ENCODE results near the gene HEXD. TPM values are rescaled to one million over a fixed set of nuclear protein-coding genes. Genes with fewer than 3 reads are reported as not detected.

HEXD gene
- polyA plus RNA-seq, 4 donors = 40.8 to 254 (median 128) TPM

- FAIRE-seq = no peak
- Histone ChIP-seq H3K27ac (ENCODE audit: low read depth in 1 of 3, low read length in 2 of 3) (no peak overlapping the region), H3K27me3 (ENCODE audit: control insufficient read depth in 3 of 3, insufficient read depth in 3 of 3, low read length in 3 of 3) (no peaks in the 10 kb centered on the region), H3K36me3 (ENCODE audit: control insufficient read depth in 3 of 3, insufficient read depth in 2 of 3, low read depth in 1 of 3, low read length in 3 of 3) (peaks cover under 1 to 65% (median 4%) of the 10 kb centered on the region in 3 donors), H3K4me3 (ENCODE audit: low read depth in 1 of 3, low read length in 3 of 3) (no peak overlapping the region), H3K4me1 (ENCODE audit: control insufficient read depth in 3 of 3, insufficient read depth in 2 of 3, low read depth in 1 of 3, low read length in 2 of 3) (no peaks in the 10 kb centered on the region), H3K9me3 (ENCODE audit: control insufficient read depth in 2 of 2, insufficient read depth in 1 of 2, low read depth in 1 of 2, low read length in 1 of 2) (no peaks in the 10 kb centered on the region)
- 75 to 88% (median 85%) methylated on average over 31 to 38 of the region's 38 CpGs for WGBS, 3 donors
- DNase-seq = no peak
Measured at GRCh38 chr17:82397449-82398335, 20.5 kb upstream of the HEXD start.

- no peak for FAIRE-seq
- no peaks in the 10 kb centered on the region for H3K9me3 ChIP-seq (ENCODE audit: control insufficient read depth in 2 of 2, insufficient read depth in 1 of 2, low read depth in 1 of 2, low read length in 1 of 2)
- H3K4me1 ChIP-seq (ENCODE audit: control insufficient read depth in 3 of 3, insufficient read depth in 2 of 3, low read depth in 1 of 3, low read length in 2 of 3) = no peaks in the 10 kb centered on the region
- no peak overlapping the region for H3K4me3 ChIP-seq (ENCODE audit: low read depth in 1 of 3, low read length in 3 of 3)
- H3K36me3 ChIP-seq (ENCODE audit: control insufficient read depth in 3 of 3, insufficient read depth in 2 of 3, low read depth in 1 of 3, low read length in 3 of 3) = peaks cover 0 to 67% (median 3%) of the 10 kb centered on the region in 3 donors
- H3K27me3 ChIP-seq (ENCODE audit: control insufficient read depth in 3 of 3, insufficient read depth in 3 of 3, low read length in 3 of 3) = no peaks in the 10 kb centered on the region
- 73 to 88% (median 85%) methylated on average over 13 of the region's 13 CpGs for WGBS, 3 donors
- DNase-seq = no peak
- H3K27ac ChIP-seq (ENCODE audit: low read depth in 1 of 3, low read length in 2 of 3) = no peak overlapping the region
Measured at GRCh38 chr17:82399041-82399441, 19.1 kb upstream of the HEXD start.

GRCh38 chr17:82399601-82400101, 18.5 kb upstream of the HEXD start:
- Histone ChIP-seq H3K27me3 (ENCODE audit: control insufficient read depth in 3 of 3, insufficient read depth in 3 of 3, low read length in 3 of 3) (no peaks in the 10 kb centered on the region), H3K4me1 (ENCODE audit: control insufficient read depth in 3 of 3, insufficient read depth in 2 of 3, low read depth in 1 of 3, low read length in 2 of 3) (no peaks in the 10 kb centered on the region), H3K36me3 (ENCODE audit: control insufficient read depth in 3 of 3, insufficient read depth in 2 of 3, low read depth in 1 of 3, low read length in 3 of 3) (peaks cover 0 to 67% (median 6%) of the 10 kb centered on the region in 3 donors), H3K4me3 (ENCODE audit: low read depth in 1 of 3, low read length in 3 of 3) (no peak overlapping the region), H3K9me3 (ENCODE audit: control insufficient read depth in 2 of 2, insufficient read depth in 1 of 2, low read depth in 1 of 2, low read length in 1 of 2) (no peaks in the 10 kb centered on the region), H3K27ac (ENCODE audit: low read depth in 1 of 3, low read length in 2 of 3) (no peak overlapping the region)
- DNase-seq (no peak), FAIRE-seq (no peak)
- 83 to 92% (median 91%) methylated on average over 17 to 18 of the region's 18 CpGs for WGBS, 3 donors

- FAIRE-seq (no peak), DNase-seq (no peak)
- WGBS, 3 donors = 68 to 86% (median 85%) methylated on average over 7 of the region's 7 CpGs
- no peak overlapping the region for H3K27ac ChIP-seq (ENCODE audit: low read depth in 1 of 3, low read length in 2 of 3)
- peaks cover 0 to 66% (median 9%) of the 10 kb centered on the region in 3 donors for H3K36me3 ChIP-seq (ENCODE audit: control insufficient read depth in 3 of 3, insufficient read depth in 2 of 3, low read depth in 1 of 3, low read length in 3 of 3)
- H3K4me3 ChIP-seq (ENCODE audit: low read depth in 1 of 3, low read length in 3 of 3) = no peak overlapping the region
- no peaks in the 10 kb centered on the region for H3K9me3 ChIP-seq (ENCODE audit: control insufficient read depth in 2 of 2, insufficient read depth in 1 of 2, low read depth in 1 of 2, low read length in 1 of 2)
- H3K27me3 ChIP-seq (ENCODE audit: control insufficient read depth in 3 of 3, insufficient read depth in 3 of 3, low read length in 3 of 3) = no peaks in the 10 kb centered on the region
- H3K4me1 ChIP-seq (ENCODE audit: control insufficient read depth in 3 of 3, insufficient read depth in 2 of 3, low read depth in 1 of 3, low read length in 2 of 3) = no peaks in the 10 kb centered on the region
Measured at GRCh38 chr17:82400206-82400605, 17.9 kb upstream of the HEXD start.

- DNase-seq = no peak
Measured at GRCh38 chr17:82400830-82401229, 17.3 kb upstream of the HEXD start.

GRCh38 chr17:82402865-82403264, 15.3 kb upstream of the HEXD start:
- H3K4me3 ChIP-seq (ENCODE audit: low read depth in 1 of 3, low read length in 3 of 3) = no peak overlapping the region
- H3K4me1 ChIP-seq (ENCODE audit: control insufficient read depth in 3 of 3, insufficient read depth in 2 of 3, low read depth in 1 of 3, low read length in 2 of 3) = no peaks in the 10 kb centered on the region
- FAIRE-seq = no peak
- no peak for DNase-seq
- H3K27me3 ChIP-seq (ENCODE audit: control insufficient read depth in 3 of 3, insufficient read depth in 3 of 3, low read length in 3 of 3) = no peaks in the 10 kb centered on the region
- no peak overlapping the region for H3K27ac ChIP-seq (ENCODE audit: low read depth in 1 of 3, low read length in 2 of 3)
- peaks cover 0 to 71% (median 10%) of the 10 kb centered on the region in 3 donors for H3K36me3 ChIP-seq (ENCODE audit: control insufficient read depth in 3 of 3, insufficient read depth in 2 of 3, low read depth in 1 of 3, low read length in 3 of 3)
- no peaks in the 10 kb centered on the region for H3K9me3 ChIP-seq (ENCODE audit: control insufficient read depth in 2 of 2, insufficient read depth in 1 of 2, low read depth in 1 of 2, low read length in 1 of 2)
- WGBS, 3 donors = 77 to 85% (median 84%) methylated on average over 7 of the region's 7 CpGs

More at GRCh38 chr17:82400830-82401229, 17.3 kb upstream of the HEXD start:
- 69 to 82% (median 73%) methylated on average over 18 to 19 of the region's 19 CpGs for WGBS, 3 donors
- no peaks in the 10 kb centered on the region for H3K27me3 ChIP-seq (ENCODE audit: control insufficient read depth in 3 of 3, insufficient read depth in 3 of 3, low read length in 3 of 3)
- H3K27ac ChIP-seq (ENCODE audit: low read depth in 1 of 3, low read length in 2 of 3) = peak overlapping the region in 1 of 3 donors; percentile 18
- no peak for FAIRE-seq
- H3K4me3 ChIP-seq (ENCODE audit: low read depth in 1 of 3, low read length in 3 of 3) = no peak overlapping the region
- H3K9me3 ChIP-seq (ENCODE audit: control insufficient read depth in 2 of 2, insufficient read depth in 1 of 2, low read depth in 1 of 2, low read length in 1 of 2) = no peaks in the 10 kb centered on the region
- H3K36me3 ChIP-seq (ENCODE audit: control insufficient read depth in 3 of 3, insufficient read depth in 2 of 3, low read depth in 1 of 3, low read length in 3 of 3) = peaks cover 0 to 66% (median 10%) of the 10 kb centered on the region in 3 donors
- no peaks in the 10 kb centered on the region for H3K4me1 ChIP-seq (ENCODE audit: control insufficient read depth in 3 of 3, insufficient read depth in 2 of 3, low read depth in 1 of 3, low read length in 2 of 3)

GRCh38 chr17:82403662-82404660, 14.2 kb upstream of the HEXD start:
- no peaks in the 10 kb centered on the region for H3K27me3 ChIP-seq (ENCODE audit: control insufficient read depth in 3 of 3, insufficient read depth in 3 of 3, low read length in 3 of 3)
- H3K27ac ChIP-seq (ENCODE audit: low read depth in 1 of 3, low read length in 2 of 3) = no peak overlapping the region
- no peaks in the 10 kb centered on the region for H3K9me3 ChIP-seq (ENCODE audit: control insufficient read depth in 2 of 2, insufficient read depth in 1 of 2, low read depth in 1 of 2, low read length in 1 of 2)
- no peaks in the 10 kb centered on the region for H3K4me1 ChIP-seq (ENCODE audit: control insufficient read depth in 3 of 3, insufficient read depth in 2 of 3, low read depth in 1 of 3, low read length in 2 of 3)
- WGBS, 3 donors = 96 to 98% (median 96%) methylated on average over 64 to 67 of the region's 67 CpGs
- no peak overlapping the region for H3K4me3 ChIP-seq (ENCODE audit: low read depth in 1 of 3, low read length in 3 of 3)
- H3K36me3 ChIP-seq (ENCODE audit: control insufficient read depth in 3 of 3, insufficient read depth in 2 of 3, low read depth in 1 of 3, low read length in 3 of 3) = peaks cover 0 to 75% (median 15%) of the 10 kb centered on the region in 3 donors
- FAIRE-seq (no peak), DNase-seq (no peak)

GRCh38 chr17:82405051-82405450, 13.1 kb upstream of the HEXD start:
- DNase-seq (no peak), FAIRE-seq (no peak)
- Histone ChIP-seq H3K36me3 (ENCODE audit: control insufficient read depth in 3 of 3, insufficient read depth in 2 of 3, low read depth in 1 of 3, low read length in 3 of 3) (peaks cover 0 to 71% (median 15%) of the 10 kb centered on the region in 3 donors), H3K4me3 (ENCODE audit: low read depth in 1 of 3, low read length in 3 of 3) (no peak overlapping the region), H3K9me3 (ENCODE audit: control insufficient read depth in 2 of 2, insufficient read depth in 1 of 2, low read depth in 1 of 2, low read length in 1 of 2) (no peaks in the 10 kb centered on the region), H3K27me3 (ENCODE audit: control insufficient read depth in 3 of 3, insufficient read depth in 3 of 3, low read length in 3 of 3) (no peaks in the 10 kb centered on the region), H3K4me1 (ENCODE audit: control insufficient read depth in 3 of 3, insufficient read depth in 2 of 3, low read depth in 1 of 3, low read length in 2 of 3) (no peaks in the 10 kb centered on the region), H3K27ac (ENCODE audit: low read depth in 1 of 3, low read length in 2 of 3) (no peak overlapping the region)
- WGBS, 3 donors = 93 to 96% (median 94%) methylated on average over 13 to 14 of the region's 14 CpGs

All from small intestine (tissue), 7 donors.